HG03565 (cell line): Measurements from ENCODE around the gene RAD1.
"Not testable (repeated sequence)": the region's sequence is repeated elsewhere in the genome, so short reads cannot be mapped to it uniquely, and the experiment has no call there.

Experiments
- ATAC-seq: cut with Tn5 transposase; IDR thresholded peaks from one replicate; pipeline ENCODE4 v1.9.1; 2021; ENCODE audit warnings: mild to moderate bottlenecking, moderate library complexity; ENCODE audit not compliant: unreplicated experiment

Gene RAD1, protein sequence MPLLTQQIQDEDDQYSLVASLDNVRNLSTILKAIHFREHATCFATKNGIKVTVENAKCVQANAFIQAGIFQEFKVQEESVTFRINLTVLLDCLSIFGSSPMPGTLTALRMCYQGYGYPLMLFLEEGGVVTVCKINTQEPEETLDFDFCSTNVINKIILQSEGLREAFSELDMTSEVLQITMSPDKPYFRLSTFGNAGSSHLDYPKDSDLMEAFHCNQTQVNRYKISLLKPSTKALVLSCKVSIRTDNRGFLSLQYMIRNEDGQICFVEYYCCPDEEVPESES

DNA sequence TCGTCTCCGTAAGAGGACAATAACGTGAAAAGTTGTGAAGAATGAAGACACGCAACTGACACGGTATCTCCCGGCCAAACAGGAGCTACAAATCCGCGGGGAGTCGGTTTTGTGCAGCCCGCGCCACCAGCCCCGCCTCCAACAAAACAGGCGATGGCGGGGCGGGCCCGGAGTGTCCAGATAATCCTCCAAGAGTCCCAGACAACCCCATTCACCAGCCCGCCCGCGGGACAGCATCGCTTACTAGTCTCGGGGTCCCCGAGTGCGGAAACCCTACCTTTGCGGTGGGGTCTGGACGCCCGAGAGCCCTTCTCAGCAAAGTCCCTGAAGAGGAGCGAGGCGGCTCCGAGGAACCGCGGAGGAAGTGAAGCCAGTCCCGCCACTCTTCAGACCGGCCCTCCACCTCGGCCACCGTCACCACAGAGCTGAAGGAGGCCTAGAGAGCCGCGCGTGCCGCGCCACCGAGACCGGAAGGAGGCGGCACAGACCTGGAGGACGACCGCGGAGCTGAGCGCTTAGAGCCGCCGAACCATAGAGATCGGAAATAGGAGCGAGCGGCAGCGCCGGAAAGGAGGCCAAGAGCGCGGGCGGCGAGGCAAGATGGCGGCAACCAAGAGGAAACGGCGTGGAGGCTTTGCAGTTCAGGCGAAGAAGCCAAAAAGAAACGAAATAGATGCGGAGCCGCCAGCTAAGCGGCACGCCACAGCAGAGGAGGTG lies at the start of gene RAD1, which contains the start of gene BRIX1:
RAD1 (minus strand) TSS at position 366 of the 717 bp plus-strand sequence. CDS start 612 bp downstream, outside the sequence.
BRIX1 (plus strand) TSS at position 573 of the 717 bp plus-strand sequence; CDS start at position 601, 28 bp downstream.
- peak; percentile 97 for ATAC-seq

DNA sequence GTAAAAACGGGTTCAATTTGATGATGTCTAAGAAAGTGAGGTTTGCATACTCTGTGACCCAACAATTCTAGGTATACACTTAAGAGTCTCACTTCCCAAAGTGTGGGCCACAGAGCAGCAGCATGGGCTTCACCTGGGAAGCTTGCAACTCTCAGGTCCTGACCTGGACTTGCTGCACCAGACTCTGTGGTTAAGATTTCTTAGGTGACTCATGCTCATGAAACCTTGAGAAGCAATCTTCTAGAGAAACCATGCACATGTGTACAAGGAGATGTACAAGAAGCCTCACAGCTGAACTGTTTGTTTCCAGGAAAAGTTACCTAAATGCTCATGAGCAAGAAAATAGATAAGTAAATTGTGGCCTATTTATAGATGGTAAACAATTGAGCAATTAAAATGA lies 44.0 kb upstream of the RAD1 start:
- peak; percentile 92 for ATAC-seq

DNA sequence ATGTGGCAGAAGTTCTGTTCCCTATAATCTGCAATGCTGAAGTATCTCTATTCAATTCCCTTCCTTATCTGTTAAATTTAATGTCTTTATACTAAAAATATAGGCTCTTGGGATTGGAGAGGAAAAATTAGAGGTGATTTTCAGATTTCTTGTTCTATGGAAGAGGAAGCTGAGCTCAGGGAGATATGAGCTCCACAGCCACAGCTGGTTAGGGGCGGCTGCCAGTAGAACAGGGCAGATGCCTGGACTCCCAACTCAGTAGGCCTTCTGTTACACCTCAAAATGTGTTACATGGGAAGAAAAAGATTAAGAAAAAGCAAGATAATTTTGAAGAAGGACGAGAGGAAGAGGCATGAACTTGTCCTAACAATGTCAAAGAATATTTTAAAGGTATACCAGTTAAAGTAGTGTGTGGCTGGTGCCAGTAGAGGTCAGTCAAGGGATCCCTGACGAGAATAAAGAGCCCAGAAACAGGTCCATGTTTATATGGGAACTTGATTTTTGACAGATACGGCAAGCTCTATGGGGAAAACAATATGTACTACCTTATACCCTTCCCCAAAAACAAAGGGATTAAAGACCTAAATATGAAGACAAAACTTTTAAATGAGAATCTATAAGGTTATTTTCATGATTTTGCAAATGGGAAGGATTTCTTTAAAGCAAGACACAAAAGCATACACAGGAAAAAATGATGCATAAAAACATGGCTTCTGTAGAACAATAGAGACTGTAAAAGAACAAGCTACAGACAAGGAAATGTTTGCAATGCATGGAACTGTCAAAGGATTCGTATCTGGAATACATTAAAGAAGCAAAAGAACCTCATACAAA lies 42.8 kb upstream of the RAD1 start:
- peak; percentile 30 for ATAC-seq

DNA sequence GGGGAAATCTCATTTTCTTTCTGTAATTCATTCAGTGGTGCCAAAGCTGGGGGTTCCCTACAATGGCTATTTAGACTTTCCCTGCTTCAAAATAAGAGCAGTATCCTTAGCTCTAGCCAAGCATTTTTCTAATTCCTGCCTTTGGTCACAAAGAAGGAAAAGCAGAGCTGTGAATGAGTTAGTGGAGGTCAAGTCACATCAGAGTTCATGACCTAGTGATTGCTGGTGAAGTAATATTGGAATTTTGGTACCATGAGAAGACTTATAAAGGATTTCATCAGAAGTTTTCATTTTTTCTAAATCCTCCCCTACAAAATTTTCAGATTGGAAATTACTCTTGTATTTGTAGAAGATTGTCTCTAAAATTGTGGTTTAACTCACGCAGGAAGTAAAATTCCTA lies 42.0 kb upstream of the RAD1 start:
- no peak for ATAC-seq

DNA sequence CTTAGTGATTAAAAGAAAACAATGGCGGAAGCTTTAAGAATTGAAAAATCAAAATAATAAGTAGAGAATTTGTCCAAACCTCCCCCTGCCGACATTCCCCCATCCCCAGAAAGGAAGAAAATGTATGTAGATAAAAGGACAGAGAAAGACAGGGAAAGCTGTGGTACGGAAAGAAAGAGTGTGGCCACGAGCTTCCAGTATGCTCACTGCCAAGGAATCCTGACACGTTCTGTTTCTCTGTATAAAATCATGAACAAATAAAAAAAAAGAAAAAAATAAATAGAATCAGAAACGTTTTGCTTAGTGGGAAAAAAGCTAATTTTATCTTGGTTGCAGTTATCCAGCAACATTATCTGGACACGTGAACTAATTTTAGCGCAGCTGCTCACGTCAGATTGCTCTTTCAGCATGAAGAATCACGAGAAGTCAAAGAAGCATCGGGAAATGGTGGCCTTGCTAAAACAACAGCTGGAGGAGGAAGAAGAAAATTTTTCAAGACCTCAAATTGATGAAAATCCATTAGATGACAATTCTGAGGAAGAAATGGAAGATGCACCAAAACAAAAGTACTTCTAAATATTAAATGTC lies 29.2 kb upstream of the RAD1 start:
- ATAC-seq, result no peak

DNA sequence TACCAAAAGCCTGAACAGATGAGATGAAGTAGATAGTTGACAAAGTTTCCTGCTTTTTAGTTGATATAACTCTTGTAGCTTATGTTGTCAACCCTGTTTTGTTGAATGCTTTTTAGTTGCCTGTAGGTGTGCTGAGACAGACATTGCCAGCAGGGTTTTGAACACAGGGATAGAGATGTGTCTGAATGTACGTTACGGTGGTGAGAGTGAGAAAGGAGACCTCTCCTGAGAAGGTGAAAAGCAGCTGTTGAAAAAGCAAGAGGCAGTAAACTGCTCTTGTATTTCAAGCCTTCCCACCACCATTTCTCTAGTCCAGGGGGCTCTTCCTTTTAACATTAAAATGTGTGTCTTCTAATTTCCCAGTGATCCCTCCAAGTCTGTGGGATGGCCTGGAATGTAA lies 28.7 kb upstream of the RAD1 start:
- ATAC-seq, result no peak

DNA sequence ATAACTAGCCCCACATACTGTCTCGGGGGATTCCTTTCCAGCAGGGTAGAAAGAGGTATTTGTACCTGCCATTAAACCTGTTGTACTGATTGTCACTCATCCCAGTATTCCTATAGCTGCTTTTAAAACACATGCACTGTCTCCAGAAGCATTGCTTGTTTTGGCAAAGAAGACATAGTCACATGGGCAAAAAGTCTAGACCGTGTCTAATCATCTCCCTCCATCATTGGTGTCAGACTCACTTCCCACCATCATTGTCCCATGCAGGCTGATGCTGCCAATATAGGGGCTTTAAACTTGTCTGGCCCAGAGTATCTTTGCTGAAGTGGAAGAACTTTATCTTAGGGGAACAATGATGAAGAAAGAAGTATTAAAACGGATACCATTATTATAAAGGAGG lies 26.6 kb upstream of the RAD1 start:
- ATAC-seq, result no peak

DNA sequence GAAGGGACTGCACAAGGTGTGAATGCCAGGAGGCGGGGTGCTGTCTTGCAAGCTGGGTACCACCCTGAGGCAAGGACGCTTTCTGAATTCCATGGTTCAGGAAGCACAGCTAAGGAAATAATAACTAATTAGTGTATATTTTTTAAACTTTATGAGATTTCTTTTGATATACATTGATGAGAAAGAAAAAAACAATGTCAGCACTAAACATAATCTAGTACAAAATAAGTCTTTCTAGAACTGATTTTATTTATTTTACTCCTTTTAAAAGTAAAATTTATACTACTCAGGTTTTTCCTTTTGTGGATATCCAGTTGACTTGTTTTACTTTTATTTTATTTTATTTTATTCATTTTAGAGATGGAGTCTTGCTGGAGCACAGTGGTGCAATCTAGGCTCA lies 17.6 kb upstream of the RAD1 start:
- no peak for ATAC-seq

DNA sequence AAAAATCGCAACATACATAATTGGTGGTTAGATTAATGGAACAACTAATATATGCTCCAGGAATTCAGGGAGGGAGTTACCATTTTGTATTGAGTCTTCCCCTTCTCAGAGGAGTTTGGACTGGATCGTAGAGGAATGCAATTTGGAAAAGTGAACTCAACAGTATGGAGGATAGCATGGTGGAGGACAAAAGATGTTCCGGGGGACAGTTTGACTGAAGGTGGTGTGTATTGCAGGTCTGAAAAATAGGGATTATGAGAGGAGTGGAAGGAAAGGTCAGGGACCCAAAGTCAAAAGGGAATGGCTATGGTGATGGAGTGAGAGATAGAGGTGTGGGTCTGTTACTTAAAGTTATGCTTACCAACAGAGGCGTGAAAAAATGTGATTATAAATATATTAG lies 15.6 kb upstream of the RAD1 start:
- ATAC-seq, result no peak

DNA sequence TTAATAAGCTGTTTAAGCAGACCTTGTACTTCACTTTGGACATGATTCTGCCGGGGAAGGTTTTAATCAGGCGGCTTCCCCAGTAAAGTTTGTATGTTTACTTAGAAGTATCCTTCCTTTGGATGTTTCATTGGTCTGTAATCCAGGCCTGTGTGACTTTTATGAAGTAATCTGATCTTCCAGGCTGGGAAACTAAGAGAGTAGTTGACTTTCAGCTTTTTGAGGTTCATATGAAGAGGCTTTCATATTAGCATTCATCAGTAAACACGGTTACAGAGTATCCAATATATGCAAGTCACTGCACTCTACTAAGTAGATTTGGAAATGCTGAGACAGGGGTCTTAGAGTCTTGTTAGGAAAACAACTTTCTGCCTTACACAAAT lies 15.1 kb upstream of the RAD1 start:
- ATAC-seq, result no peak

DNA sequence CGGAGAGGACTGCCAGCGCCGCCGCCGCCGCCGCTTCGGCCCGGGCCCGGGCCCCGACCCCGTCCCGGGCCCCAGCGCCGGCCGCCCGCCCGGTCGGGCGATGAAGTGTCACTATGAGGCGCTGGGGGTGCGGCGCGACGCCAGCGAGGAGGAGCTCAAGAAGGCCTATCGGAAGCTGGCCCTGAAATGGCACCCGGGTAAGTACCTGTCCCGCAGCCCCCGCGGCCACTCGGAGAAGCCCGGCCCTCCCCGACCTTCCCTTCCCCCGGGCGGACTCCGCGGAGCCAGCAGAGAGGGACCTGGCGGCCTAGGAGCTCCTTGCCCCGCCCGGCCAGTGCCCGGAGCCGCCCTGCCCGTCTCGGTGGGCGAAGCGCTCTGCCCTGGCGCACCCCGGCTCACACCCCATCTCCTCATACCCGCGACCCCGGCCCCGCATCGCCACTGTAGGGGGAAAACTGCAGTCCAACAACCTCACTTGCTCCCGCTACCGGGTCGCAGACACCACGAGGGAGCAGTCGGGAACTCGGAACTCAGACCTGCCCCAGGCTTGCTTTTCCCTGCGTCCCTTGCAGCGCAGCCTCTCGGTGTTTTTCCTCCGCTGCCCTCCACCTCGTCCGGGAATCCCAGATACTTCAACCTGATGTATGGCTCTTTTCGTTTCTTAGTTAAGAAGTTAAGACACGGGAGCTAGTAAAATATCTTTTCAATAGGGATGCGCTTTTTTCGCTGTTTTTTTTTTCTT lies 14.6 kb upstream of the RAD1 start:
- ATAC-seq, result peak; percentile 67

DNA sequence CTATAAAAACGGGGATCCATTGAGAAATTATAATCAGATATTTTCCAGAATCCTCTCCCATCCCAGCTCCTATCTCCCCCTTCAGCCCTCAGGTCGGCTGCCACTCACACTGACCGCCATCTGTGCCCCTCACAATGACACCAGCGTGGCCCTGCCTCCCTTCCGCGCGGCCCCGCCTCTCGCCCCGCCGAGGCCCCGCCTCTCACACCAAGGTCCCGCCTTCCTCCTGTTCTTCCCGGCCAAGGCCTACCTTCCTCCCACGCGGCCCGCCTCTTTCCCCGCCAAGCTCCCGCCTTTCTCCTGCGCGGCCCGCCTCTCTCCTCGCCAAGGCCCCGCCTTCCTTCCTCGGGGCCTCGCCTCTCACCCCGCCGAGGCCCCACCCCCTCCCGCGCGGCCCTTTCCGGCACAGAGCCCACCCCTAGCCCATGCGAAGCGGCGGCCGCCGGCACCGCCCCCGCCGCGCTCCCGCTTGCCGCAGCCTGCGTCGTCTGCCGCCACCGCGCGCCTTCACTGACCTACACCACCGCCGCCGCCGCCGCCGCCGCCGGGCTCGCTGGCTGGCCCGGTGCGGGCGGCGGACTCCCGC lies 13.9 kb upstream of the RAD1 start, which contains the start of gene DNAJC21:
DNAJC21 (plus strand) TSS at position 426 of the 586 bp plus-strand sequence. CDS start 261 bp downstream, outside the sequence.
- ATAC-seq, result peak; percentile 78

DNA sequence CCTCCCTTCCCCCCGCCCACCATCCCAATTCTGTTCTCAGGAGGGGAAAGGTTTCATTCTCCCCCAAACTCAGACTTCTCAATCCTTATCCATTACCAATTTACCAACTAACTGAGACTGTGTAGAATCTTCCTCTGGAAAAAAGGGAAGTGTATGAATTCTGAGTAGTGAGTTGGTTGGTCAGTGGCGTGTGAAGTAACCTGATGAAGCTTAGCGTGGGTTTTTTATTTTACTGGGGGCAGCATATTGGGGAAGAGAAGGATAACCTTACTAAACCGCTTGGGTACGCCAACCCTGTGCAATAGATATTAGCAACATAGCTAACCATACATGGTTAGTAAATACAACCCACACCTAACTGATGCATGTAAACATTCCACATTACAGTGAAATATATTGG lies 13.0 kb upstream of the RAD1 start:
- ATAC-seq, result no peak

DNA sequence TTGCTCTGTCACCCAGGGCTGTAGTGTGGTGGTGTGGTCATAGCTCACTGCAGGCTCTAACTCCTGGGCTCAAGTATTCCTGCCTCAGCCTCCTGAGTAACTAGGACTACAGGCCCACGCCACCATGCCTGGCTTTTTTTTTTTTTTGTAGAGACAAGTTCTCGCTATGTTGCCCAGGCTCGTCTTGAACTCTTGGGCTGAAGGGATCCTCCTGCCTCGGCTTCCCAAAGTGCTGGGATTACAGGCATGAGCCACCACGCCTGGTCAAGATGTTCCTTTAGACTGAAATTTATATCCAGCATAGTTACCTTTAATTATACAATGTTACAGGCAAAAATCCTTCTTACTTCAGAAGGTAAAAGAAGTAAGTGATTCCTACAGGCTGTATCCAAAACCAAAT lies 12.5 kb upstream of the RAD1 start:
- no peak for ATAC-seq

DNA sequence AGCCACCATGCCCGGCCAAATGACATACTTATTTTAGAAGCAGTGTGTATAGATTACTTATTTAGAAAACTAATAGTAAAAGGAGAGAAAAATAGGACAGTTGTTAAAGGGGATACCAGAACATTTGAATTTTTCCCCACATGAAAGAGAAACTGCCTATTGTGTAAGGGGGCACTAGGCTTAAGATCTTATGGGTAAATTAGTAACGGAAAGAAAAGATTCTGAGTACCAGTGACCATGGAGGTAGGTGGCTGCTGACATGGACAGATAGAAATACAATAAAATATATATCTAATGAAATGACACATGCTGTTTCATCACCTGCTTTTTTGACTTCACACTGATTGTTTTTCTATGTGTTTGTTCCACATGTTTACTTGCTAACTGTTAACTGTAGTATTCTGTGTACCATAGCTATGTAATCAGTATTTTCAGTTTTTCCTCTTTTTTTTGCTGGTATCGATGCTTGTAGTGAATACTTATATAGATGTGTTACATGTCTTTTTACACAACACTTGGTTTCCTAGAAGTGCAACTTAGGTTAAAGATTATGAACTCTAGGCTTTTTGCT lies 11.1 kb upstream of the RAD1 start:
- no peak for ATAC-seq

DNA sequence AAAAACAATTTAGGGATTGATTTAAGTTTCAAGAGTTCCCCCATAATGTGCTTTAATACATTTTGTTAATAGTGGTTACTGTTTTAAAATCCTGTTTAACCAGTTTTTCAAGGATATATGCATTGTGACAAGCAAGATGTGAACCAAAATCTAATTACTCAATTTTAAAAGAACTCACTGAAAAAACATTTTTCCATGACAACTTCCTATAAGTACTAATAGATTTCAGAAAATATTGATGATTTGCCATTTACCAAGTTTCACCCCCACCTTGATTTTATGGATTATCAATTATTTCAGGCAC lies 9.1 kb upstream of the RAD1 start:
- no peak for ATAC-seq

DNA sequence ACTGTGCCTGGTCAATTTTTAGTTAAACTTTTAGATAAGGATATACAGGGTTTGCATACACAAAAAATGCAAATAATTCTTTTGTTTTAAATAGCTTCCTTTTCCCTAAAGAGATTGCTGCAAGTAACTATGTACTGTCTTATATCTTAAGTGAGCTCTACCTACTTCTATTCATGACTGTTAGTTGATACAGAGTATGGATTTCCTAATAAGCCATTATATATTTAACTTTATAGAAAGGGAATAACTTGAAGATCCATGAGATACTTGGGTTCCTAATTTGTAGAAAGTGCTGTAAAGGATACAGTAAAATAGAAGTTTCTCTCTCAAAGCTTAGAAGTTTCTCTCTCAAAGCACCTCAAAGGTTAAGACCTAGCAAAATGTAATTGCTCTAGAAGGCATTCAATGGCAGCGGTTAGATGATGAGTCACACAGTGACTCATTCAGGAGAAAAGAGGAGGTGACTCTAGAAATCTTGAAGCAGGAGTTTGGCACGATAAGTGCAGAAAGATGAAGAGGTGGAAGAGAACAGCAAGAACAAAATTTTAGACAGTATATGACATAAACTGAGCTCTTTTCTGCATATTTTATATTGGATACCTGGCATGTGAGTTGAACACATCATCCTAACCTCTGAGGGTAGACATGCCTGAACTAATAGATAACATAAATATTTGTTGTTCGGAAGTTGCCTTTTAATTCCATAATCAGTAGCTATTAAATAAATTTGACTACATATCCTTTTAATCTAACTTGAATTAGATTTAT lies 8.6 kb upstream of the RAD1 start:
- peak; percentile 84 for ATAC-seq

DNA sequence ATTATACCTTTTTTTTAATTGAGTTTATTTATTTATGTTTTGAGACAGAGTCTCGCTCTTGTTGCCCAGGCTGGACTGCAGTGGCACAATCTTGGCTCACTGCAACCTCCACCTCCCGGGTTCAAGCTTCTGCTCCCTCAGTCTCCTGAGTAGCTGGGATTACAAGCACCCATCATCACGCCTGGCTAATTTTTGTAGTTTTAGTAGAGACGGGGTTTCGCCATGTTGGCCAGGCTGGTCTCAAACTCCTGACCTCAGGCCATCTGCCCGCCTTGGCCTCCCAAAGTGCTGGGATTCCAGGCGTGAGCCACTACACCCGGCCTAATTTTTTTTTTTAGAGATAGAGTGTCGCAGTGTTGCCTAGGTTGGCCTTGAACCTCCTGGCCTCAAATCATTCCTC lies 8.0 kb upstream of the RAD1 start:
- not testable (repeated sequence) for ATAC-seq

DNA sequence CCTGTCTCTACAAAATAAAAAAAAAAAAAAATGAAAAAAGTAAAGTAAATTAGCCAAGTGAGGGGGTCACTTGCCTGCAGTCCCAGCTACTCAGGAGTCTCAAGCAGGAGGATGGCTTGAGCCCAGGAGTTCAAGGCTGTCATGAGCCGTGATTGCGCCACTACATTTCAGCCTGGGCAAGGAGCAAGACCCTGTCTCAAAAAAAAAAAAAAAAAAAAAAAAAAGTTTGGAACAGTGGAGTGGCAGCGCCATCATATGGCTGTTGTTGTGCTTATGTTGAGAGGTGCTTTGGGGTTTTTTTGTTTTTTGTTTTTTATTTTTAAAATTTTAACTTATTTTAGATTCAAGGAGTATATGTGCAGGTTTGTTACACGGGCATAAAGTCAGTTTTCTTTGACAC lies 3.8 kb upstream of the RAD1 start:
- ATAC-seq, result no peak
